ENCODE data around the gene THBD. TPM values are rescaled to one million over a fixed set of nuclear protein-coding genes. Genes with fewer than 3 reads are reported as not detected.

THBD gene
- total RNA-seq (2021; ENCODE audit: unreplicated experiment), result 0.26 TPM
- 0.11 TPM for polyA plus RNA-seq (2012; ENCODE audit: insufficient read length)
- Bru-seq, nascent RNA, result percentile 18 among the genes with signal in this experiment
- percentile 29 among the genes with signal in this experiment for BruChase-seq, experiment 1, labeled RNA remaining after a 2-hour chase
- percentile 33 among the genes with signal in this experiment for BruChase-seq, experiment 2, labeled RNA remaining after a 6-hour chase
- long read RNA-seq, result 0 reads

GRCh38 chr20:23049201-23050075 is at the start of gene THBD:
THBD (minus strand) TSS chr20:23049672; CDS start chr20:23049504, 168 bp downstream.
- Histone ChIP-seq H3K4me1 (ENCODE audit: control insufficient read depth, insufficient read depth, low read length) (peaks cover 8% of the 10 kb centered on the region), H3K36me3 (ENCODE audit: control insufficient read depth, insufficient read depth, low read length) (no peaks in the 10 kb centered on the region), H3K9me3 (ENCODE audit: control insufficient read depth, insufficient read depth, low read depth, low read length) (no peaks in the 10 kb centered on the region), H3K27me3 (ENCODE audit: control insufficient read depth, insufficient read depth, low read length) (peaks cover 18% of the 10 kb centered on the region), H3K4me3 (ENCODE audit: low read depth in 2 of 2, low read length in 2 of 2) (peak within 1 kb of the TSS; percentile 28 to 56), H3K27ac (ENCODE audit: low read length) (no peak within 1 kb of the TSS)
- in situ Hi-C loops (cut with HindIII; ENCODE audit: low pct_unique_long_range_greater_than_20kb, low sequenced_read_pairs), result no loop called here
- ChIA-PET CTCF (interaction anchor here (0.6 to 0.7 kb wide), 2 partner anchors 186 to 356 kb away, joined by 3 to 6 read pairs; no protein-coding TSS in a partner anchor), POLR2A (no interaction called here)
- no TSS peak for BruUV-seq (replicated peaks)
- TF ChIP-seq TCF7L2 (IDR thresholded peaks at IDR 0.05; ENCODE audit: low read depth, low read length) (no peak), REST (IDR thresholded peaks at IDR 0.05; ENCODE audit: insufficient read depth in 1 of 2, low read depth in 2 of 2, low read length in 1 of 2) (no peak), POLR2AphosphoS5 (IDR thresholded peaks at IDR 0.05; ENCODE audit: low read depth, low read length) (no peak), CTCF (IDR thresholded peaks at IDR 0.05) (no peak)
- no peak for DNase-seq (ENCODE audit: low read depth, low spot score)
- intact Hi-C loops (cut with micrococcal nuclease; ENCODE audit: unreplicated experiment), result loop anchor here (10.0 kb wide), 2 partner anchors 105 to 285 kb away; no protein-coding TSS in a partner anchor
- peak; percentile 63 for ATAC-seq

GRCh38 chr20:23097636-23098580 is 48.4 kb upstream of the THBD start:
- in situ Hi-C loops (cut with HindIII; ENCODE audit: low pct_unique_long_range_greater_than_20kb, low sequenced_read_pairs), result no loop called here

More at GRCh38 chr20:23097636-23098580, 48.4 kb upstream of the THBD start:
- DNase-seq (ENCODE audit: low read depth, low spot score) (no peak), ATAC-seq (no peak)
- no peaks in the 10 kb centered on the region for H3K36me3 ChIP-seq (ENCODE audit: control insufficient read depth, insufficient read depth, low read length)
- no TSS peak for BruUV-seq (replicated peaks)
- ChIA-PET CTCF (no interaction called here), POLR2A (no interaction called here)
- H3K27ac ChIP-seq (ENCODE audit: low read length), result no peak overlapping the region
- intact Hi-C loops (cut with micrococcal nuclease; ENCODE audit: unreplicated experiment), result no loop called here
- peaks cover 2% of the 10 kb centered on the region for H3K27me3 ChIP-seq (ENCODE audit: control insufficient read depth, insufficient read depth, low read length)
- H3K9me3 ChIP-seq (ENCODE audit: control insufficient read depth, insufficient read depth, low read depth, low read length), result no peaks in the 10 kb centered on the region
- TF ChIP-seq REST (IDR thresholded peaks at IDR 0.05; ENCODE audit: insufficient read depth in 1 of 2, low read depth in 2 of 2, low read length in 1 of 2) (no peak), CTCF (IDR thresholded peaks at IDR 0.05) (no peak), SIN3A (IDR thresholded peaks at IDR 0.05; ENCODE audit: borderline replicate concordance, insufficient read depth, low read depth, low read length) (no peak), TCF7L2 (IDR thresholded peaks at IDR 0.05; ENCODE audit: low read depth, low read length) (no peak), POLR2AphosphoS5 (IDR thresholded peaks at IDR 0.05; ENCODE audit: low read depth, low read length) (no peak)
- no peaks in the 10 kb centered on the region for H3K4me1 ChIP-seq (ENCODE audit: control insufficient read depth, insufficient read depth, low read length)
- H3K4me3 ChIP-seq (ENCODE audit: low read depth in 2 of 2, low read length in 2 of 2), result no peak overlapping the region
